ENCODE results near the gene CENPC.

DNA sequence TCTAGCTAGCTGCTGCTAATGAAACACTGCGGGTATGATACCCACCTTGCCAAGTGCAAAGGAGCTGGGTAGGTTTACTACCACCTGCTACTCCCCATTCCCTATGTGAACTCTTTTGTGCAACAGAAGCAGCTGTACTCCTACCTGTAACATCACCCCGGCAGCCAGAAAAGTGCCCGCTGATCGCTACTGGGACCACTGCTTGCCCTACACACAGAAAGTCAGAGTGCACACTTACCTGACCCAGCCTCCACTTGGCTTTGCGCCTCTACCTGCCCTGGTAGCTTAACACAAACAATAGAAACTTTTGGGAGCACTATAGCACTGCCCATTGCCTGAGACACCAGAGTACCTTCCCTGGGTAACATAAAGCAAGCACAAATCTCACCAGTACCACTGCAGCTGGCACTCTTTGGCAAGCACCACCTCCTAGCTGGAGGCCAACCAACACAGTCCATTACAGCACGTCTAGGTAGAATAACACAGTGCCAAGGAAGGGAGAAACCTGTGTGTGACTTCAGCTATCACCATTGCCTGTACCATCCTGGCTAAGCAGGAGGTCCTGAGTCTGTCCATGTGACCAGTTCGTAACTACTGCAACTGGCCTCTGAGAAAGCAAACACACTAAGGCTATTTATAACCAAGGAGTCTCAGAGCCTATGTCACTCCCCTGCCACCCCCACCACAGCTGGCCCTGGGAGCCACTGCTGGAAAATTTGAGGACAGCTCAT, 80.1 kb downstream of the CENPC start:
- TF ChIP-seq, protein P1, sequence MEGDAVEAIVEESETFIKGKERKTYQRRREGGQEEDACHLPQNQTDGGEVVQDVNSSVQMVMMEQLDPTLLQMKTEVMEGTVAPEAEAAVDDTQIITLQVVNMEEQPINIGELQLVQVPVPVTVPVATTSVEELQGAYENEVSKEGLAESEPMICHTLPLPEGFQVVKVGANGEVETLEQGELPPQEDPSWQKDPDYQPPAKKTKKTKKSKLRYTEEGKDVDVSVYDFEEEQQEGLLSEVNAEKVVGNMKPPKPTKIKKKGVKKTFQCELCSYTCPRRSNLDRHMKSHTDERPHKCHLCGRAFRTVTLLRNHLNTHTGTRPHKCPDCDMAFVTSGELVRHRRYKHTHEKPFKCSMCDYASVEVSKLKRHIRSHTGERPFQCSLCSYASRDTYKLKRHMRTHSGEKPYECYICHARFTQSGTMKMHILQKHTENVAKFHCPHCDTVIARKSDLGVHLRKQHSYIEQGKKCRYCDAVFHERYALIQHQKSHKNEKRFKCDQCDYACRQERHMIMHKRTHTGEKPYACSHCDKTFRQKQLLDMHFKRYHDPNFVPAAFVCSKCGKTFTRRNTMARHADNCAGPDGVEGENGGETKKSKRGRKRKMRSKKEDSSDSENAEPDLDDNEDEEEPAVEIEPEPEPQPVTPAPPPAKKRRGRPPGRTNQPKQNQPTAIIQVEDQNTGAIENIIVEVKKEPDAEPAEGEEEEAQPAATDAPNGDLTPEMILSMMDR (conservative IDR thresholded peaks at IDR 0.05 in 1 of 2, IDR thresholded peaks at IDR 0.05 in 1 of 2; ENCODE audit: low read depth in 1 of 2, low read length in 2 of 2) = no peak
- TF ChIP-seq EZH2 (IDR thresholded peaks at IDR 0.05; ENCODE audit: low read length, missing control alignments) = no peak

Data from fibroblast of lung (primary cell).